ENCODE measurements around the gene GPR180.
A peak's percentile ranks its signal among the peaks of the same experiment; 100 is the strongest.

Gene GPR180

GRCh38 chr13:94662274-94662945 lies 60.8 kb downstream of the GPR180 start:
- TF ChIP-seq CTCF (conservative IDR thresholded peaks at IDR 0.05), result no peak
- H3K27ac ChIP-seq, result no peak overlapping the region

GRCh38 chr13:94664889-94665288 lies 63.2 kb downstream of the GPR180 start:
- no peak for TF ChIP-seq CTCF (conservative IDR thresholded peaks at IDR 0.05)
- no peak overlapping the region for H3K27ac ChIP-seq

- no peak overlapping the region for H3K27ac ChIP-seq
- TF ChIP-seq CTCF (conservative IDR thresholded peaks at IDR 0.05), result no peak
Measured at GRCh38 chr13:94666065-94666464, 64.4 kb downstream of the GPR180 start.

- no peak for TF ChIP-seq CTCF (conservative IDR thresholded peaks at IDR 0.05)
- no peak overlapping the region for H3K27ac ChIP-seq
Measured at GRCh38 chr13:94667190-94667589, 65.5 kb downstream of the GPR180 start.

GRCh38 chr13:94672400-94672799 lies 70.7 kb downstream of the GPR180 start:
- H3K27ac ChIP-seq, result no peak overlapping the region
- TF ChIP-seq CTCF (conservative IDR thresholded peaks at IDR 0.05), result no peak

- no peak for TF ChIP-seq CTCF (conservative IDR thresholded peaks at IDR 0.05)
- no peak overlapping the region for H3K27ac ChIP-seq
Measured at GRCh38 chr13:94673851-94674250, 72.2 kb downstream of the GPR180 start.

GRCh38 chr13:94674609-94675348 lies 73.1 kb downstream of the GPR180 start:
- no peak overlapping the region for H3K27ac ChIP-seq
- TF ChIP-seq CTCF (conservative IDR thresholded peaks at IDR 0.05), result peak; percentile 88
